HFF-Myc (cell line): ENCODE measurements around the gene NFATC2IP.
A peak's percentile ranks its signal among the peaks of the same experiment; 100 is the strongest.
"Not testable (repeated sequence)": the region's sequence is repeated elsewhere in the genome, so short reads cannot be mapped to it uniquely, and the experiment has no call there.

ENCODE experiments used
- DNase-seq: peaks from one replicate; pipeline ENCODE4 v3.0.0-alpha.2; 2011; ENCODE audit warnings: low read depth; ENCODE audit errors: extremely low read depth
- H3K4me3 ChIP-seq: replicated peaks from 2 replicates; pipeline ENCODE4 v1.5.1; 2011; ENCODE audit warnings: low read depth, mild to moderate bottlenecking, control low read depth, low read length
- TF ChIP-seq, protein P1 (sequence below): IDR thresholded peaks from 2 replicates; pipeline ENCODE4 v1.5.1; 2012; ENCODE audit warnings: mild to moderate bottlenecking, low read depth, low read length, control low read depth; ENCODE audit errors: missing control alignments

Gene NFATC2IP

DNA sequence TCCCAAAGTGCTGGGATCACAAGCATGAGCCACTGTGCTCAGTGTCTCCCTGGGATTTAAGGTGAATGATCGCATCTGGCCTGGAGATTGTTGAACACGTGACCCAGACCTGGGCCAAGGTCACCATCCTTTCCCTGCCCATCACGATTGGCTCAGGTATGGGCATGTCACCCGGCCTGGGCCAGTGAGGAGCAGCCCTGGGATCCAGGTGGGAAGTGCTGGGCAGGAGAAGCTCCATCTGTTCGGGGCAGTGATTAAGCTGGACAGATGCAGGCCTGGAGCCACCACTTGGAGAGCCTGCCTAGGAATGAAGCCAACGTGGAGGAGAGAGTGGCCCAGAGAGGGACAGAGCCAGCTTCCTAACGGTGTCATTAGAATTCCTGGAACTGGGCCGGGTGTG lies 41.0 kb downstream of the NFATC2IP start:
- no peak overlapping the region for H3K4me3 ChIP-seq
- DNase-seq: no peak
- TF ChIP-seq, protein P1, sequence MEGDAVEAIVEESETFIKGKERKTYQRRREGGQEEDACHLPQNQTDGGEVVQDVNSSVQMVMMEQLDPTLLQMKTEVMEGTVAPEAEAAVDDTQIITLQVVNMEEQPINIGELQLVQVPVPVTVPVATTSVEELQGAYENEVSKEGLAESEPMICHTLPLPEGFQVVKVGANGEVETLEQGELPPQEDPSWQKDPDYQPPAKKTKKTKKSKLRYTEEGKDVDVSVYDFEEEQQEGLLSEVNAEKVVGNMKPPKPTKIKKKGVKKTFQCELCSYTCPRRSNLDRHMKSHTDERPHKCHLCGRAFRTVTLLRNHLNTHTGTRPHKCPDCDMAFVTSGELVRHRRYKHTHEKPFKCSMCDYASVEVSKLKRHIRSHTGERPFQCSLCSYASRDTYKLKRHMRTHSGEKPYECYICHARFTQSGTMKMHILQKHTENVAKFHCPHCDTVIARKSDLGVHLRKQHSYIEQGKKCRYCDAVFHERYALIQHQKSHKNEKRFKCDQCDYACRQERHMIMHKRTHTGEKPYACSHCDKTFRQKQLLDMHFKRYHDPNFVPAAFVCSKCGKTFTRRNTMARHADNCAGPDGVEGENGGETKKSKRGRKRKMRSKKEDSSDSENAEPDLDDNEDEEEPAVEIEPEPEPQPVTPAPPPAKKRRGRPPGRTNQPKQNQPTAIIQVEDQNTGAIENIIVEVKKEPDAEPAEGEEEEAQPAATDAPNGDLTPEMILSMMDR: no peak

DNA sequence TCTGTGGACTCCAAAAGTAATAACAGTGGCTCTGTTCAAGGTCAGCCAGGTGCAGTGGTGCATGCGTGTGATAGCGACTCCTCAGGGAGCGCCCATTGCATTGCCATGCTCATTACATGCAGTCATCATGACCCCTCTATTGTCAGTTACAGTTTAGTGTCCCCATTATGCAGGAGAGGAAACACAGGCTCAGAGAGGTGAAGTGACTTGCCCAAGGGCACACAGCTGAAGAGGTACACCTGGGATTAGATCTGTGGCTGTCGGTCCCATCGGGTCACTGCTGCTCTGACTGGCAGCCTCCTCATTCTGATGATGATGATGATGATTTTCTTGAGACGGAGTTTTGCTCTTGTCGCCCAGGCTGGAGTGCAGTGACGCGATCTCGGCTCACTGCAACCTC lies 41.8 kb downstream of the NFATC2IP start:
- TF ChIP-seq, protein P1: no peak
- DNase-seq: no peak
- H3K4me3 ChIP-seq: no peak overlapping the region

DNA sequence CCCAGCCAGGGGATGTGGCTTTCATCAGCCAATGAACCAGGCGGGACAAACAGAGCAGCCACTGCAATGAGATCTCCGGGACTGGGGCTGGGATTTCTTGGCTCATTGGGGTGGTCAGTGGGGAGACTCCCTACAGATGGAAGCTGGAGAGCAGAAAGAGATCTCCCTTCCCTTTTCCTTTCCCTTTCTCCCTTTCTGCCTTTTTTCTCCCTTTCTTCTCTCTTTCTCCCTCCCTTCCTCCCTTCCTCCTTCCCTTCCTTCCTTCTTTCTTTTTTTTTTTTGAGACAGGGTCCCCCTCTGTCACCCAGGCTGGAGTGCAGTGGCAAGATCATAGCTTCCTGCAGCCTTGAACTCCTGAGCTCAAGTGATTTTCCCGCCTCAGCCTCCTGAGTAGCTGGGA lies 48.1 kb downstream of the NFATC2IP start:
- DNase-seq: no peak
- TF ChIP-seq, protein P1: no peak
- H3K4me3 ChIP-seq: no peak overlapping the region

DNA sequence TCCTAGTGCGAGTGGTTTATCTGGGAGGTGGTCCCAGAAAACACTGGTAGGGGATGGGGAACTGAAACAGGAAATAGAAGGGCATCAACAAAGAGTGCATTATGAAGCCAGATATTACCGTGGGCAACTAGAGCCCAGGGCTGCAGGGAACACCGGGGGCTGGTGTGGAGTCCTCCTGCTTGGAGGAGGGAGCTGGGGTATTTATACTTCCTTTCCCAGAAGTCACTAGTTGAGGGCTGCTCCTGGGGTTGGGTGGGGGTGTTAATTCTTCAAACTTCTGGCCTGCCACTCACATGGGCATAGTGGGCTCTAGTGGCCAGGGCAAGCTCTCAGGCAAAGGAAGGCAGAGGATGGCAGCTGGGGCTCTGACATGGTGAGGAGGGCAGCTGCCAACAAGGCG lies 48.8 kb downstream of the NFATC2IP start:
- TF ChIP-seq, protein P1: no peak
- no peak for DNase-seq
- no peak overlapping the region for H3K4me3 ChIP-seq

DNA sequence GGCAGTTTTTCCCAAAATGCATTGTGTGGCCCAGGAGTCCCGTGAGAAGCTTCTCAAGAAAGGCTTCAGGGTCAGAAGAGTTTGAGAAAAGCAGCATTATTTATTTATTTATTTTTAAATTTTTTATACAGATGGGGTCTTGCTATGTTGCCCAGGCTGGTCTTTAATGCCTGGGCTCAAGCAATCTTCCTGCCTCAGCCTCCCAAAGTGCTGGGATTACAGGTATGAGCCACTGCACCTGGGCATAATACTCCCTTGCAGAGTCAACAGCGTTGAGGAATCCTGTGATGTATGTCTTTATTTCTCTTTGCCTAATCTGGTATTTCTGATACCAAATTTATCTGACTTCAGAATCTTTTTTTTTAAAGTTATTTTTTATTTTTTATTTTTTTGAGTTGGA lies 49.3 kb downstream of the NFATC2IP start:
- DNase-seq: no peak
- H3K4me3 ChIP-seq: no peak overlapping the region
- TF ChIP-seq, protein P1: no peak

DNA sequence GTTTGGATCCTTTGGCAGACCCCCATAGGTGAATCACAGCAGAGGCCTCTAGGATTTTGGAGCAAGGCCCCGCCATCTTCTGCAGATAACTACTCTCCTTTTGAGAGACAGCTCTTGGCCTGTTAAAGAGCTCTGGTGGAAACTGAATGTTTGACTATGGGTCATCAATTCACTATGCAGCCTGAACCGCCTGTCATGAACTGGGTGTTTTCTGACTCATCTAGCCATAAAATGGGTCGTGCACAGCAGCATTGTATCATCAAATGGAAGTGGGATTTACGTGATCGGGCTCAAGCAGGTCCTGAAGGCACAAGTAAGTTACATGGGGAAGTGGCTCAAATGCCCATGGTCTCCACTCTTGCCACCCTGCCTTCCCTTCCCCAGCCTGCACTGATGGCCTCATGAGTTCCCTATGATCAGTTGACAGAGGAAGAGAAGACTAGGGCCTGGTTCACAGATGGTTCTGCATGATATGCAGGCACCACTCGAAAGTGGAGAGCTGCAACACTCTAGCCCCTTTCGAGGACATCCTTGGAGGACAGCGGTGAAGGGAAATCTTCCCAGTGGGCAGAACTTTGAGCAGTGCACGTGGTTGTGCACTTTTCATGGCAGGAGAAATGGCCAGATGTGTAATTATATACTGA lies 53.9 kb downstream of the NFATC2IP start:
- DNase-seq, H3K4me3 ChIP-seq: not testable (repeated sequence)

DNA sequence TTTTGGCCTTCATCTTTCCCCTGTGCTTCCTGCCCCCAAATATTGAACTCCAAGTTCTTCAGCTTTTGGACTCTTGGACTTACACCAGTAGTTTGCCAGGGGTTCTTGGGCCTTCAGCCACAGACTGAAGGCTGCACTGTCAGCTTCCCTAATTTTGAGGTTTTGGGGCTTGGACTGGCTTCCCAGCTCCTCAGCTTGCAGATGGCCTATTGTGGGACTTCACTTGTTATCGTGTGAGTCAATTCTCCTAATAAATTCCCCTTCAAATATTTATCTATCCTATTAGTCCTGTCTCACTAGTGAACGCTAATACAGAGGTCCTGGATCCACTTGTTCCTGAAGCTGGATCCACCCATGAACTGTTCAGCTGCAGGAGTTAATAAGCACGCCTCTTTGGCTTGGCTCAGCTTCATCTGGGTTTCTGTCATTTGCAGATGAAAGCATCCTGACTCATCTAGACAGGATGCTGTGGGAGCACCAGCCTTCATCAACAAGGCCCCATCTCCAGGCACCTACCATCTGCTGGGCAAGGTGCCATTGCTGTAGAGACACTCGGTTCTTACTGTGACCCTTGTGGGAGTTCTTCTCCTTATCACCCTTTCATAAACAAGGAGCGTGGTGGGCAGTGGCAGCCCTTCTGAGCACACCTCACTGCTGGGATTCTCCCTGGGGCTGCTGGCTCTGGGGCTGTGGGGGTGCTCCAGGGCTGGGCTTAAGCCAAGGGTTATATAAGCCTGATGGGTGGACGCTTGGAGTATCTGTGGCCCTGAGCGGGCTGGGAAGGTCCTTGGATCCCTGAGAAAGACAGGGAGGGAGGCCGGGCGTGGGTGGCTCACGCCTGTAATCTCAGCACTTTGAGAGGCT lies 57.2 kb downstream of the NFATC2IP start:
- peak; percentile 77 for DNase-seq
- TF ChIP-seq, protein P1: no peak
- H3K4me3 ChIP-seq: no peak overlapping the region
